Measurements from ENCODE around the gene MMP24. TPM values are rescaled to one million over a fixed set of nuclear protein-coding genes. Genes with fewer than 3 reads are reported as not detected.

Gene MMP24
- total RNA-seq, 4 donors from 2014 or later, result 0.16 to 7.2 (median 5.6) TPM

DNA sequence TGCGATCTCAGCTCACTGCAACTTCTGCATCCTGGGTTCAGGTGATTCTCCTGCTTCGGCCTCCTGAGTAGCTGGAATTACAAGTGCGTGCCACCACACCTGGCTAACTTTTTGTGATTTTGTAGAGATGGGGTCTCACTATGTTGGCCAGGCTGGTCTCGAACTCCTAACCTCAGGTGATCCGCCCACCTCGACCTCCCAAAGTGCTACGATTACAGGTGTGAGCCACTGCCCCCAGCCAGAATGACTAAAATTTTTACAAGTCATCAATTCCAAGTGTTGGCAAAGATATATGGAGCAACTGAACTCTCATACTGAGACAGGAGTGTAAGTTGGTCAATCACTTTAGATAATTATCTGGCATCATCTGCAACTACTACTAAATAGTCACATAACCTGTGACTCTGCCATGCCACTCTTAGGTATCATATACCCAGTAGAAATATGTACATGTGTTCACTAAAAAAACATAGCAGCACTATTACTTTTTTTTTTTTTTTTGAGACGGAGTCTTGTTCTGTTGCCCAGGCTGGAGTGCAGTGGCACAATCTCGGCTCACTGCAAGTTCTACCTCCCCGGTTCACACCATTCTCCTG is 55.1 kb downstream of the MMP24 start:
- ATAC-seq (ENCODE audit: low FRiP score) (no peak), DNase-seq (ENCODE audit: low spot score) (no peak)
- TF ChIP-seq, protein P1, sequence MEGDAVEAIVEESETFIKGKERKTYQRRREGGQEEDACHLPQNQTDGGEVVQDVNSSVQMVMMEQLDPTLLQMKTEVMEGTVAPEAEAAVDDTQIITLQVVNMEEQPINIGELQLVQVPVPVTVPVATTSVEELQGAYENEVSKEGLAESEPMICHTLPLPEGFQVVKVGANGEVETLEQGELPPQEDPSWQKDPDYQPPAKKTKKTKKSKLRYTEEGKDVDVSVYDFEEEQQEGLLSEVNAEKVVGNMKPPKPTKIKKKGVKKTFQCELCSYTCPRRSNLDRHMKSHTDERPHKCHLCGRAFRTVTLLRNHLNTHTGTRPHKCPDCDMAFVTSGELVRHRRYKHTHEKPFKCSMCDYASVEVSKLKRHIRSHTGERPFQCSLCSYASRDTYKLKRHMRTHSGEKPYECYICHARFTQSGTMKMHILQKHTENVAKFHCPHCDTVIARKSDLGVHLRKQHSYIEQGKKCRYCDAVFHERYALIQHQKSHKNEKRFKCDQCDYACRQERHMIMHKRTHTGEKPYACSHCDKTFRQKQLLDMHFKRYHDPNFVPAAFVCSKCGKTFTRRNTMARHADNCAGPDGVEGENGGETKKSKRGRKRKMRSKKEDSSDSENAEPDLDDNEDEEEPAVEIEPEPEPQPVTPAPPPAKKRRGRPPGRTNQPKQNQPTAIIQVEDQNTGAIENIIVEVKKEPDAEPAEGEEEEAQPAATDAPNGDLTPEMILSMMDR (IDR thresholded peaks at IDR 0.05), result no peak

DNA sequence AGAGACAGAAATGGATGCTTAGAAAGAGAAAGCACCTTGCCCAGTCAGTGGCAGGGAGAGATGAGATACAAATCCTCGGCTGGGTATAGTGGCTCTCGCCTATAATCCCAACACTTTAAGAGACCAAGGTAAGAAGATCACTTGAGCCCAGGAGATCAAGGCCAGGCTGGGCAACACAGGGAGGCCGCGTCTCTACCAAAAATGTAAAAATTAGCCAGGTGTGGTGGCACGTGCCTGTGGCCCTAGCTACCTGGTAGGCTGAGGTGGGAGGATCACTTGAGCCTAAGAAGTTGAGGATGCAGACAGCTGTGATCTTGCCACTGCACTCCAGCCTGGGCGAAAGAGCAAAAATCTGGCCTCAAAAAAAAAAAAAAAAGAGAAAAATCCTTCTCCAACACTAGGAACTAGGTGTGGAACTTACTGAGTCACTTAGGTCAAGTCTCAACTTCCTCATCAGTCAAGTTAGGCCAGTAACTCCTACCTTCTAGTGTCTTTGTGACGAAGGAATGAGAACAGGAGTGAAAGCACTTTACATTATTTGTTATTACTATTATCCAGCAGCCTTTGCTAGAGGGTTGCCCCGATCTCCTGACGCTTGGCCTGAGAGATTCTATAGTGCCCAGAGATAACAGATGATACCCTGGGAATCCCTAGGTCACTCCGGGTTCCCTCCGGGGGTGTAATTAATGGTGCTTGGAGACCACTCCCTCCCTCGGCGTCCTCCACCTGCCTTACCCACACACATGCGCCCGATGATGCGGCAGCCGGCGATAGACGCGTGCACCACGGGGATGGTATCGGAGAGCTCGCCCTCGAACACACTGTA is 57.2 kb downstream of the MMP24 start:
- ATAC-seq (ENCODE audit: low FRiP score), result no peak

DNA sequence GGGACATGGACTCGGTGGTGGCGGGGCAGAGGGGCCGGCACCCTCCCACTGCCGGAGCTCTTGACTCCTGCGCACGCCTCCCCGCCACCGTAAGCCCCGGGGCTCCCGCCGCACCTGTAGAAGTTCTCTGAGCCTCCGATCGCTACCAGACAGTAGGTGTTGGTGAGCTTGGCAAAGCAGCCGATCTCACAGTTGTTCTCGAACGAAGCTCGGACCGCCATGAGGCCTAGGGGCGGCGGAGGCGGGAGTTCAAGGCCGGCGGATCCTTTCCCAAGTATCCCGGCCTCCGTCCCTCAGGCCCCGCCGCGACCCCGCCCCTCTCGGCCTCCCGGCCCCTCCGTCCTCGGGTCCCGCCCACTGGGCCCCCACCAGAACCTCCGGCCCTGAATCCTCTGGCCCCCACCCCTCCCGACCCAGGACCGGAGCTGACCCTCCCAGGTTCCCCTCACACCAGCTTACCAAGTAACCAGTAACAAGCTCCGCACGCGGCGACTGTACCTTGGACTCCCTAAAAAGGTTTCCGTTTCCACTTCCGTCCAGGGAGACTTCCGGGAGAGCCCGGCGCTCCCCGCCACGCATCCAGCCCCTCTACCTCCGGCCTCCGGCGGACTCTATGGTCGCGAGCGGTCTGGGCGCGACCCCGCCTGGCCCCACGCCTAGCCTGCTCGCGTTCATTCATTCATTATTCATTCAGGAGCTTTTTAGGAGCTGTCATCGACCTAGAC is 57.9 kb downstream of the MMP24 start, which contains the start of gene EIF6:
EIF6 (minus strand) TSS at position 506 of the 725 bp plus-strand sequence; CDS start at position 221, 285 bp downstream.
- ATAC-seq (ENCODE audit: low FRiP score), result peak; percentile 83
- peak; percentile 44 for DNase-seq (ENCODE audit: low spot score)
- TF ChIP-seq, protein P1 (IDR thresholded peaks at IDR 0.05), result no peak

More for the DNA sequence above, 57.2 kb downstream of the MMP24 start:
- TF ChIP-seq, protein P1 (IDR thresholded peaks at IDR 0.05), result no peak
- DNase-seq (ENCODE audit: low spot score), result no peak

DNA sequence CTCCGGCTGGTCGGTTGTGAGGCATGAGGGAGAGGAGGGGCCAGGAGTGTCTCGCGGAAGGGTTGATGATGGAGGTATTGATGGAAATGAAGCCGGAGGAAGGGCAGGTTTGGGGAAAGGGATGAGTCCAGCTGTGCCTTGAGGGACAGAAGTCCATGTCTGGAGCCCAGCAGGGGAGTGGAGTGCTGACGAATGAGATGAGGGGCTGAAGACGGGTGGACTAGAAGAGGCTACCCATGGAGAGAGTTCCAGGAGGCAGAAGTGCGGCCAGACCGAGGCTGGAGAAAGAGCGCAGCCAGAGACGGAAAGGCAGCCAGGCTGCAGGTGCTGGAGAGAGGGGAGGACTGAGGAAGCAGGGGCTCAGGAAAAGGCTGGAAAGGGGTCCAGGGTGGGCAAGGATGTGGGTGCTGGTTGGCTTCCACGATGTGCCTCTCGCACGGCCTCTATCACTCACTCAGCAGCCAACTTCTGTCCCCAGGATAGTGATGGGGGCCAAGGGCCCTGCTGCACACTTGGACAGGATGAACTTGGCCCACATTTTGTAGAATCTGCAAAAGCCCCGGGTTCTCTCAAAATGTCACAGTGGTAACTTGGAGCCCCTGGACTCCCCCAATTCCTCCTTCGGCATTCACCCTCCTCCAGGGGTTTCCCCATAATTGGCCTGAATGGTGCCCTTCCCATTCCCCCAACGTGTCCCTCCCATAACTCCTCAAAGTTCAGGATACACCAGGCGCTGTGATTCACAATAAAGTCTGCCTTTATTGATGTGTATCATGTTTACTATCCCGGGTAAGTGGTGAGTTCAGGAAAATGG is 58.7 kb downstream of the MMP24 start:
- ATAC-seq (ENCODE audit: low FRiP score) (peak; percentile 3), DNase-seq (ENCODE audit: low spot score) (no peak)
- TF ChIP-seq, protein P1 (IDR thresholded peaks at IDR 0.05), result no peak

DNA sequence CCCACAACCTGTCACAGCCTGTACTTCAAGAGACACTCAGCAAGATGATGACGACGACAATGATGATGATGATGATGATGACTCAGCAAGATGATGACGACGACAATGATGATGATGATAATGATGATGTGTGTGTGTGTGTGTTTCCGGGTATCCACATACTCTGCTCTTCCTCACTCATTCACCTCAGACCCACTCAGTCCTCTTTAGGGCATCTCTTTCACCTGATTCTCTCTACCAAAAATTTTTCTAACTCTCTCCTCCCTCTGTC is 59.3 kb downstream of the MMP24 start:
- TF ChIP-seq, protein P1 (IDR thresholded peaks at IDR 0.05), result no peak
- no peak for ATAC-seq (ENCODE audit: low FRiP score)
- DNase-seq (ENCODE audit: low spot score), result no peak

DNA sequence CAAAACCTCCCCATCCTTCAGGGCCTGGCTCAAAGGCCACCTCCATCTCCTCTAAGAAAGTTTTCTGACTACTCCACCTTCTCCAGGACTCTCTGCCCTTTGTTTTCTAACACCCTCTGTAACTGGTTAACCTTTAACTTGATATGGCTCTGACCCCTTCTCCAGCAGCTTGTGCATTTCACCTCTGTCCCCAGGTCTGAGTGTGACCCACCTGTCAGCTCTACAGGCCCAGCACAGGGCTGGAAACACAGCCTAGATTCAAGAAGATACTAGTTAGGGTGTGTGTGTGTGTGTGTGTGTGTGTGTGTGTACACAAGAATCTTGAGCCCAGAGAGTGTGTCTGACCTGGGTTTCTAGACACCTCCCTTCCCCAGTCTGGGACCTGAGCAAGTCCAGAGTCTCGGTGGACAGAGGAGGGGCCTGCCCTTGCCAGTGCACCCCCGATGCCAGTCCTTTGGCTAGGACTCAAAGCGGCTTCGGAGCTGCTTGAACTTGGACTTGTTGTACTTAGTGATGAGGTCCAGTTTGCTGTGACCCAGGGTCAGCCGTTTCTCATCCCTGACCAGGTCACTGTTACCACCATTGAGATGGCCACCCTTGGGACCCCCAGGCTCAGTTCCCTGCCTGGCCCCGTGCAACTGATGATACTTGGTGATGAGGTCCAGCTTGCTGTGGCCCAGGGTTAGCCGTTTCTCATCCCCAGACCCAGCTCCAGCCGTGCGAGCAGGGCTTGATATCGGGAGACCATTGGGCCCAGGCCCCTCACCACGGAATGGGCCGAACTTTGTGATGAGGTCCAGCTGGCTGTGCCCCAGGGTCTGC is 59.8 kb downstream of the MMP24 start:
- DNase-seq (ENCODE audit: low spot score) (no peak), ATAC-seq (ENCODE audit: low FRiP score) (no peak)
- TF ChIP-seq, protein P1 (IDR thresholded peaks at IDR 0.05), result no peak
